ENCODE measurements around the gene AKAP17A. TPM values are rescaled to one million over a fixed set of nuclear protein-coding genes. Genes with fewer than 3 reads are reported as not detected.

Gene AKAP17A
- total and polyA plus RNA-seq, 2 of the 13 experiments (the other 11 are each of a cell fraction or from before 2014, with no cell fraction given), result 20.5 to 26.5 TPM

DNA sequence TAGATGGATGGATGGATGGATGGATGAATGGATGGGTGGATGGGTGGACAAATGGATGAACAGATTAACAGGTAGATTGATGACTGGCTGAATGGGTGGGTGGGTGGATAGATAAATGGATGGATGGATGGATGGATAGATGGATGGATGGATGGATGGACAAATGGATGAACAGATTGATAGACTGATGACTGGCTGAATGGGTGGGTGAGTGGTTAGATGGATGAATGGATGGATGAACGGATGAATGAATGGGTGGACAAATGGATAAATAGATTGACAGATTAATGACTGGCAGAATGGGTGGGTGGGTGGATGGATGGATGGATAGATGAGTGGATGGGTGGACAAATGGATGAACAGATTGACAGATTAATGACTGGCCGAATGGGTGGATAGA is 13.6 kb upstream of the AKAP17A start:
- BruUV-seq (replicated peaks), result no TSS peak
- H3K27me3 ChIP-seq (ENCODE audit: control insufficient read depth in 1 of 2, insufficient read depth in 2 of 2, low read length in 2 of 2), result no peaks in the 10 kb centered on the region
- H3K4me2 ChIP-seq (ENCODE audit: low read depth, low read length), result no peak overlapping the region
- DNase-seq (ENCODE audit: low spot score), result no peak
- TF ChIP-seq ZIK1 (CRISPR knock-in tag; IDR thresholded peaks at IDR 0.05; ENCODE audit: borderline replicate concordance, low read depth) (no peak), ZNF891 (CRISPR knock-in tag; IDR thresholded peaks at IDR 0.05) (no peak), SP5 (CRISPR knock-in tag; IDR thresholded peaks at IDR 0.05; ENCODE audit: borderline replicate concordance, low read depth) (no peak), GABPA (IDR thresholded peaks at IDR 0.05; ENCODE audit: low read depth, low read length) (no peak), GABPA (CRISPR knock-in tag; IDR thresholded peaks at IDR 0.05; ENCODE audit: low read depth) (no peak), SAFB2 (CRISPR knock-in tag; IDR thresholded peaks at IDR 0.05; ENCODE audit: borderline replicate concordance, low read depth) (no peak), ZNF17 (CRISPR knock-in tag; IDR thresholded peaks at IDR 0.05) (no peak), ZEB1 (IDR thresholded peaks at IDR 0.05; ENCODE audit: insufficient replicate concordance, low read depth) (no peak), ATF6 (CRISPR knock-in tag; conservative IDR thresholded peaks at IDR 0.05) (no peak), MXD4 (CRISPR knock-in tag; IDR thresholded peaks at IDR 0.05) (no peak), KMT2B (CRISPR knock-in tag; IDR thresholded peaks at IDR 0.05) (no peak)
- TF ChIP-seq, protein P1, sequence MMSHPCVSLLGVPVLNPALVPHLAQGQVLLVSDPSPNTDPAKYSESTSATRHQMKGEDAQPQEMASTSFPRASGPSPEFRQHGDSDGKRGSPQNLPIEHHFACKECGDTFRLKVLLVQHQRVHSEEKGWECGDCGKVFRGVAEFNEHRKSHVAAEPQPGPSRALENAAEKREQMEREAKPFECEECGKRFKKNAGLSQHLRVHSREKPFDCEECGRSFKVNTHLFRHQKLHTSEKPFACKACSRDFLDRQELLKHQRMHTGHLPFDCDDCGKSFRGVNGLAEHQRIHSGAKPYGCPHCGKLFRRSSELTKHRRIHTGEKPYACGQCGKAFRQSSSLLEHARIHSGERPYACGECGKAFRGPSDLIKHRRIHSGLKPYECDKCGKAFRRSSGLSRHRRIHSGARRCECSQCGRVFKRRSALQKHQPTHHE (CRISPR knock-in tag; IDR thresholded peaks at IDR 0.05; ENCODE audit: borderline replicate concordance), result no peak
- no peak overlapping the region for H3K27ac ChIP-seq (ENCODE audit: extremely low read length, insufficient read depth, low read length)
- in situ Hi-C loops (cut with HindIII; ENCODE audit: extremely low pct_ligation_motif_present, low pct_unique_long_range_greater_than_20kb) (no loop called here), intact Hi-C loops (cut with micrococcal nuclease; ENCODE audit: unreplicated experiment) (no loop called here)
- H4K20me1 ChIP-seq (ENCODE audit: insufficient read depth, low read length), result no peaks in the 10 kb centered on the region
- no peak overlapping the region for H3K4me3 ChIP-seq (replicated peaks in 1 of 3; ENCODE audit: insufficient read depth in 1 of 3, low read depth in 2 of 3, low read length in 3 of 3)
- POLR2A ChIA-PET, result no interaction called here
- 5% methylated on average over 2 of the region's 2 CpGs for WGBS (ENCODE audit: low lambda C conversion rate)
- H3K9ac ChIP-seq (ENCODE audit: insufficient read depth, low read depth, low read length), result no peak overlapping the region
- no peaks in the 10 kb centered on the region for H3K9me3 ChIP-seq (ENCODE audit: low read length)
- peaks cover 4% of the 10 kb centered on the region for H3K4me1 ChIP-seq (ENCODE audit: insufficient read depth, low read length)
- CTCF ChIA-PET (ENCODE audit: low intra/inter-chr PET ratio, low total read pairs), result no interaction called here
- no peak overlapping the region for H2AFZ ChIP-seq (ENCODE audit: low read length)
- FAIRE-seq, result no peak
- H3K36me3 ChIP-seq (replicated peaks in 1 of 2; ENCODE audit: control insufficient read depth in 1 of 2, insufficient read depth in 2 of 2, low read length in 2 of 2), result no peaks in the 10 kb centered on the region
- H3K79me2 ChIP-seq (ENCODE audit: insufficient read depth, low read length), result no peaks in the 10 kb centered on the region
- ATAC-seq, result no peak

All from HepG2 (cell line).